Endothelial cell of umbilical vein (primary cell): ENCODE measurements around the gene VSIG10L. TPM values are rescaled to one million over a fixed set of nuclear protein-coding genes. Genes with fewer than 3 reads are reported as not detected.

Source experiments
- BruUV-seq: library from RNA; stranded (reverse); fragments of 400-500 nt; replicated peaks from 2 replicates; lab custom pipeline; 2021; lab: Mats Ljungman, UMichigan
- CTCF ChIA-PET: fragments of 300-600, 350-600 bp; sonication (Branson Sonifier 250); formaldehyde crosslinking; loops from one replicate; lab custom pipeline; 2021; ENCODE audit warnings: antibody characterized with exemption, inconsistent platforms; lab: Charles Lee
- POLR2A ChIA-PET: fragments of 300-600, 350-600 bp; sonication (Branson Sonifier 250); formaldehyde crosslinking; loops from one replicate; lab custom pipeline; 2021; ENCODE audit warnings: antibody characterized with exemption, inconsistent platforms; lab: Charles Lee
- DNase-seq: peaks from one replicate; pipeline ENCODE4 v3.0.0-alpha.2; 2011; ENCODE audit warnings: low read depth, low spot score
- FAIRE-seq: peaks from 2 replicates; lab custom pipeline; 2011; peaks lifted over from hg19 to GRCh38; lab: Jason Lieb, UNC
- H2AFZ ChIP-seq: 2 replicates; pipeline ENCODE4 v1.6.0; 2012; ENCODE audit warnings: low read depth, low read length, control low read depth, inconsistent platforms
- H3K27ac ChIP-seq: 2 replicates; pipeline ENCODE4 v1.5.1; 2011; ENCODE audit warnings: low read depth, mild to moderate bottlenecking, control low read depth, low read length, moderate library complexity; ENCODE audit not compliant: insufficient read depth
- H3K27me3 ChIP-seq, 2 experiments: 2 replicates each; pipeline versions ENCODE4 v1.6.0 to v1.6.1; 2011; ENCODE audit warnings: low read length in 2 of 2, mixed read lengths in 1 of 2; ENCODE audit not compliant: control insufficient read depth in 2 of 2, insufficient read depth in 2 of 2
- H3K36me3 ChIP-seq, 2 experiments: 2 replicates in 1 of 2; 3 replicates in 1 of 2; pipeline ENCODE4 v1.5.1; 2011; ENCODE audit warnings: low read length in 2 of 2, mild to moderate bottlenecking in 1 of 2, moderate library complexity in 1 of 2; ENCODE audit not compliant: control insufficient read depth in 2 of 2, insufficient read depth in 2 of 2; ENCODE audit errors: extremely low read depth in 1 of 2
- H3K4me1 ChIP-seq: 3 replicates; pipeline ENCODE4 v1.5.1; 2011; ENCODE audit warnings: mild to moderate bottlenecking, low read length; ENCODE audit not compliant: control insufficient read depth, insufficient read depth; ENCODE audit errors: extremely low read depth
- H3K4me2 ChIP-seq: 2 replicates; pipeline ENCODE4 v1.6.1; 2011; ENCODE audit warnings: low read length, control low read depth, mixed read lengths; ENCODE audit not compliant: insufficient read depth
- H3K4me3 ChIP-seq, 3 experiments: fragments of 200-600 bp in 1 of 3; sonication (generic), shearing (Covaris generic) in 1 of 3; replicated peaks in 1 of 3; 2 replicates each; pipeline ENCODE4 v1.5.1; 2011 to 2016; ENCODE audit warnings: control low read depth in 3 of 3, low read length in 3 of 3, mild to moderate bottlenecking in 2 of 3, inconsistent platforms in 1 of 3, low read depth in 1 of 3, moderate library complexity in 1 of 3; ENCODE audit not compliant: insufficient read depth in 1 of 3
- H3K79me2 ChIP-seq: 2 replicates; pipeline ENCODE4 v1.6.0; 2012; ENCODE audit warnings: low read length, inconsistent platforms; ENCODE audit not compliant: control insufficient read depth, insufficient read depth
- H3K9ac ChIP-seq: replicated peaks from 2 replicates; pipeline ENCODE3; 2011; ENCODE audit warnings: low read length, control low read depth; ENCODE audit not compliant: insufficient read depth; ENCODE audit errors: extremely low read depth
- H3K9me1 ChIP-seq: replicated peaks from 3 replicates; pipeline ENCODE4 v1.6.0; 2011; ENCODE audit warnings: mild to moderate bottlenecking, low read length; ENCODE audit not compliant: control insufficient read depth, insufficient read depth; ENCODE audit errors: extremely low read depth
- H3K9me3 ChIP-seq: replicated peaks from 2 replicates; pipeline ENCODE4 v1.5.1; 2012; ENCODE audit warnings: low read length, inconsistent platforms; ENCODE audit not compliant: control insufficient read depth, insufficient read depth
- H4K20me1 ChIP-seq: replicated peaks from 2 replicates; pipeline ENCODE3; 2011; ENCODE audit warnings: mild to moderate bottlenecking, low read length; ENCODE audit not compliant: control insufficient read depth, insufficient read depth; ENCODE audit errors: extremely low read depth
- FOS ChIP-seq: IDR thresholded peaks from 2 replicates; pipeline ENCODE4 v1.6.1; 2011; ENCODE audit warnings: mild to moderate bottlenecking, low read length, moderate library complexity, borderline replicate concordance; ENCODE audit not compliant: insufficient read depth
- GATA2 ChIP-seq: IDR thresholded peaks from 2 replicates; pipeline ENCODE4 v1.7.0; 2011; ENCODE audit warnings: low read depth, mild to moderate bottlenecking, moderate library complexity, mixed read lengths, low read length; ENCODE audit not compliant: insufficient read length, insufficient read depth
- JUN ChIP-seq: IDR thresholded peaks from 2 replicates; pipeline ENCODE4 v1.6.1; 2011; ENCODE audit warnings: borderline replicate concordance, low read depth; ENCODE audit not compliant: insufficient read length, insufficient read depth
- MYC ChIP-seq: IDR thresholded peaks from one replicate; pipeline ENCODE4 v1.6.1; 2011; ENCODE audit warnings: mild to moderate bottlenecking, low read depth, low read length
- POLR2A ChIP-seq: IDR thresholded peaks from 2 replicates; pipeline ENCODE4 v1.6.1; 2012; ENCODE audit warnings: low read depth, mild to moderate bottlenecking, control low read depth, low read length
- POLR2AphosphoS5 ChIP-seq: IDR thresholded peaks from 2 replicates; pipeline ENCODE4 v1.6.1; 2012; ENCODE audit warnings: low read depth, mild to moderate bottlenecking, control low read depth, low read length, moderate library complexity; ENCODE audit not compliant: insufficient read depth
- dilution Hi-C: fragments of 300-500 bp; cut with MboI; formaldehyde crosslinking; loops from one replicate; pipeline ENCODE4 v1.15.0; 2019; ENCODE audit warnings: low sequenced_read_pairs; ENCODE audit not compliant: extremely low pct_ligation_motif_present
- intact Hi-C: fragments of 100-400 bp; cut with micrococcal nuclease; formaldehyde crosslinking; loops from one replicate; pipeline ENCODE4 v1.10.0; 2022
- polyA plus RNA-seq, 4 experiments: library from polyadenylated mRNA; depleted of rRNA in 3 of 4; stranded (reverse) in 3 of 4; unstranded in 1 of 4; fragments of >200 nt; gene quantifications; 2 replicates each; pipeline versions ENCODE4 v1.2.1 to v1.2.3, GENCODE V29; 2011 to 2012; ENCODE audit warnings: missing spikeins in 1 of 4
- total RNA-seq: library from RNA; stranded (reverse); gene quantifications from 2 replicates; pipeline ENCODE4 v1.2.3, GENCODE V29; 2021
- TF ChIP-seq, protein P1 (sequence below), 2 donors: IDR thresholded peaks; 1 replicate in 1 of 2; 2 replicates in 1 of 2; pipeline ENCODE4 v1.5.1; 2011; ENCODE audit warnings: low read length in 2 of 2, mild to moderate bottlenecking in 2 of 2, moderate library complexity in 2 of 2, control low read depth in 1 of 2, inconsistent platforms in 1 of 2, low read depth in 1 of 2; ENCODE audit not compliant: insufficient read depth in 1 of 2; ENCODE audit errors: extremely low read depth in 1 of 2
- TF ChIP-seq, protein P2 (sequence below): IDR thresholded peaks from 2 replicates; pipeline ENCODE4 v1.6.1; 2011; ENCODE audit not compliant: insufficient read depth, insufficient read length

The VSIG10L gene
- total and polyA plus RNA-seq, 2 donors (not counting 3 experiments of a cell fraction or from before 2014, with no cell fraction given), result 0.62 to 0.77 TPM

DNA sequence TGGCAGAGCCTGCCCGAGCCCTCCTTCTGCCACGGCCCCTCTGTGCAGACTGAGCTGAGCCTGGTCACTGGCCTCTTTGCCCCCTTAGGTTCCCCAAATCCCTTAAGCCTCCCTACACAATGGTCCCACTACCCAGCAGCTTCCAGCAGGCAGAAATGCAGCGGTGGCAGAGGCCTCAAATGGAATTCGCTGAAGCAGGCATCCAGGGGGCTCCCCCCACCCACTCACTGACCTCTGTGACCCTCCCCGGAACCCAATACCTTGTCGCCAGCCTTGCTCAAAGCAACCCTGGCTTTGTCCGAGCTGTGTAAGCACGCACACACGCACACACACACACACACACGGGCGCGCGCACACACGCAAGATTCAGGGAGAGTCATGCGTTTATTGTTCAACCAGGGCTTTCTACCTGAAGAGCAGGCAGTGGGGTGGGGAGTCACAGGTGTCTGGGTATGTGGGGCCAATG lies 46.0 kb upstream of the VSIG10L start, which contains the start of gene LIM2:
LIM2 (minus strand) TSS at position 51 of the 466 bp plus-strand sequence. CDS start 531 bp downstream, outside the sequence.
- FAIRE-seq, result no peak
- no peaks in the 10 kb centered on the region for H3K9me1 ChIP-seq
- ChIA-PET CTCF (interaction anchor here (0.8 kb wide), 1 partner anchor 8 kb away, joined by 3 read pairs; no protein-coding TSS in a partner anchor), POLR2A (no interaction called here)
- H3K27me3 ChIP-seq, result no peaks in the 10 kb centered on the region
- no peaks in the 10 kb centered on the region for H4K20me1 ChIP-seq
- no peaks in the 10 kb centered on the region for H3K9me3 ChIP-seq
- no peak for TF ChIP-seq POLR2AphosphoS5
- no peak for TF ChIP-seq GATA2
- intact Hi-C loops, result no loop called here
- H2AFZ ChIP-seq, result no peak within 1 kb of the TSS
- H3K27ac ChIP-seq, result no peak within 1 kb of the TSS
- no peaks in the 10 kb centered on the region for H3K79me2 ChIP-seq
- no peaks in the 10 kb centered on the region for H3K36me3 ChIP-seq
- no TSS peak for BruUV-seq
- no peak within 1 kb of the TSS for H3K4me3 ChIP-seq
- H3K4me2 ChIP-seq, result no peak within 1 kb of the TSS
- DNase-seq, result no peak
- no peaks in the 10 kb centered on the region for H3K4me1 ChIP-seq
- H3K9ac ChIP-seq, result no peak within 1 kb of the TSS
- dilution Hi-C loops, result no loop called here

DNA sequence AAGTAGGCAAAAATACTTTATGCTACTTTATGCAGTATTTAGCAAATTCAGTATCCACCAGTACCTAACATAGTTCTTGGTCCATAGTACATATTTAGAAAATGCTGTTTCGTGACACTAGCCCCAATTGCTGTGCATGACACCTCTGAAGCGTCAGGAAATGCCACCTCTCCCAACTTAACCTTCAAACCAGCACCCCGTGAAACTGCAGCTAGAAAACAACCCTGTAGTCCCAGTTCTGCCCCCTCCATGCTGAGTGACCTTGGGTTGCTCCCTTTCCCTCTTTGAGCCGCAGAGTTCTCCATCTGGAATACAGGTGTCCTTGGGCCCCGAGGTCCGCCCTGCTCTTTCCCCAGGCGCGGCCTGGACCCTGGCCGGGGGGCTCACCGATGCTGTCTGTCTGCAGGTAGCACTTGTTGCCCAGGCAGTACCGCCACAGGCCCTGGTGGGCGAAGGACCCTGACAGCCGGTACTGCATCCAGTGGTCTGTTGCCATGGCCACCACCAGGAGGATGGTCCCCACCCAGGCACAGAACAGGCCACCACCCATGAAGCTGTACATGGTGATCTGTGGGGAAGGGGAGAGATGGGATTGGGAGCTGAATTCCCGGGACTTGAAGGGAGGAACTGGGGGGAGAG lies 45.1 kb upstream of the VSIG10L start:
- H3K9ac ChIP-seq, result no peak overlapping the region
- POLR2A ChIA-PET, result no interaction called here

More for the DNA sequence above, 45.1 kb upstream of the VSIG10L start:
- no peaks in the 10 kb centered on the region for H3K9me3 ChIP-seq
- DNase-seq, result no peak
- no peak overlapping the region for H3K4me3 ChIP-seq
- no peaks in the 10 kb centered on the region for H3K4me1 ChIP-seq
- H3K27ac ChIP-seq, result no peak overlapping the region
- no peaks in the 10 kb centered on the region for H4K20me1 ChIP-seq
- no peaks in the 10 kb centered on the region for H3K9me1 ChIP-seq
- no peaks in the 10 kb centered on the region for H3K36me3 ChIP-seq
- H2AFZ ChIP-seq, result no peak overlapping the region
- no peak overlapping the region for H3K4me2 ChIP-seq
- intact Hi-C loops, result no loop called here
- dilution Hi-C loops, result no loop called here
- H3K27me3 ChIP-seq, result no peaks in the 10 kb centered on the region
- CTCF ChIA-PET, result interaction anchor here (0.6 to 0.8 kb wide), 2 partner anchors 9 to 34 kb away, joined by 3 to 4 read pairs; no protein-coding TSS in a partner anchor
- no peaks in the 10 kb centered on the region for H3K79me2 ChIP-seq
- BruUV-seq, result no TSS peak
- TF ChIP-seq POLR2A (no peak), GATA2 (no peak), MYC (no peak), FOS (no peak), JUN (no peak)
- TF ChIP-seq, protein P1, sequence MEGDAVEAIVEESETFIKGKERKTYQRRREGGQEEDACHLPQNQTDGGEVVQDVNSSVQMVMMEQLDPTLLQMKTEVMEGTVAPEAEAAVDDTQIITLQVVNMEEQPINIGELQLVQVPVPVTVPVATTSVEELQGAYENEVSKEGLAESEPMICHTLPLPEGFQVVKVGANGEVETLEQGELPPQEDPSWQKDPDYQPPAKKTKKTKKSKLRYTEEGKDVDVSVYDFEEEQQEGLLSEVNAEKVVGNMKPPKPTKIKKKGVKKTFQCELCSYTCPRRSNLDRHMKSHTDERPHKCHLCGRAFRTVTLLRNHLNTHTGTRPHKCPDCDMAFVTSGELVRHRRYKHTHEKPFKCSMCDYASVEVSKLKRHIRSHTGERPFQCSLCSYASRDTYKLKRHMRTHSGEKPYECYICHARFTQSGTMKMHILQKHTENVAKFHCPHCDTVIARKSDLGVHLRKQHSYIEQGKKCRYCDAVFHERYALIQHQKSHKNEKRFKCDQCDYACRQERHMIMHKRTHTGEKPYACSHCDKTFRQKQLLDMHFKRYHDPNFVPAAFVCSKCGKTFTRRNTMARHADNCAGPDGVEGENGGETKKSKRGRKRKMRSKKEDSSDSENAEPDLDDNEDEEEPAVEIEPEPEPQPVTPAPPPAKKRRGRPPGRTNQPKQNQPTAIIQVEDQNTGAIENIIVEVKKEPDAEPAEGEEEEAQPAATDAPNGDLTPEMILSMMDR (IDR thresholded peaks at IDR 0.05; ENCODE audit: extremely low read depth in 1 of 2, insufficient read depth in 1 of 2, low read depth in 1 of 2, low read length in 2 of 2), result no peak
- TF ChIP-seq, protein P2, sequence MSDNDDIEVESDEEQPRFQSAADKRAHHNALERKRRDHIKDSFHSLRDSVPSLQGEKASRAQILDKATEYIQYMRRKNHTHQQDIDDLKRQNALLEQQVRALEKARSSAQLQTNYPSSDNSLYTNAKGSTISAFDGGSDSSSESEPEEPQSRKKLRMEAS, result no peak
- FAIRE-seq, result no peak
